ENCODE measurements around the gene IQGAP1. TPM values are rescaled to one million over a fixed set of nuclear protein-coding genes. Genes with fewer than 3 reads are reported as not detected.

The IQGAP1 gene
- total RNA-seq, 1 experiment from 2014 or later = 113 TPM

- ChIA-PET CTCF (interaction anchor here (1.0 kb wide), 1 partner anchor 276 kb away, joined by 3 read pairs; no protein-coding TSS in a partner anchor), POLR2A (interaction anchor here (0.7 to 1.6 kb wide), 2 partner anchors 31 to 95 kb away, joined by 3 to 8 read pairs; partner anchors contain the start of gene IQGAP1), RAD21 (ENCODE audit: low non-redundant PET in 1 of 2, low total read pairs in 2 of 2, uncharacterized antibody in 2 of 2, unreplicated experiment in 2 of 2) (no interaction called here)
- H3K9me3 ChIP-seq (ENCODE audit: control insufficient read depth in 1 of 2, insufficient read depth in 1 of 2, low read depth in 1 of 2, low read length in 2 of 2) = no peaks in the 10 kb centered on the region
- no peaks in the 10 kb centered on the region for H3K36me3 ChIP-seq (ENCODE audit: control insufficient read depth in 1 of 2, insufficient read depth in 2 of 2, low read length in 2 of 2)
- intact Hi-C loops (cut with micrococcal nuclease) = no loop called here
- ATAC-seq = no peak
- BruUV-seq (replicated peaks) = no TSS peak
- peak overlapping the region; percentile 72 for H3K4me2 ChIP-seq (ENCODE audit: low read length)
- H3K79me2 ChIP-seq (ENCODE audit: insufficient read depth, low read length) = peaks cover 87% of the 10 kb centered on the region
- H3K9me2 ChIP-seq (ENCODE audit: insufficient read depth) = no peaks in the 10 kb centered on the region
- peak overlapping the region; percentile 46 for H3K9ac ChIP-seq (ENCODE audit: low read length)
- DNase-seq (ENCODE audit: low read depth, low spot score) = no peak
- TF ChIP-seq SRF (IDR thresholded peaks at IDR 0.05; ENCODE audit: low read depth) = no peak; the same call in 1 of the 2 replicates
- no peak; the same call in 1 of the 2 replicates for TF ChIP-seq CEBPB (IDR thresholded peaks at IDR 0.05; ENCODE audit: low read depth)
- TF ChIP-seq CBX3 (IDR thresholded peaks at IDR 0.05; ENCODE audit: low read depth) = no peak
- TF ChIP-seq ATF3 (IDR thresholded peaks at IDR 0.05) = no peak
- H3K27me3 ChIP-seq (ENCODE audit: insufficient read depth, low read length) = no peaks in the 10 kb centered on the region
- peak overlapping the region; percentile 77; the same call in 1 of the 2 replicates for H3K27ac ChIP-seq (ENCODE audit: low read depth, low read length)
- H2AFZ ChIP-seq (ENCODE audit: low read depth, low read length, poor library complexity, severe bottlenecking) = no peak overlapping the region
- no peaks in the 10 kb centered on the region for H4K20me1 ChIP-seq (ENCODE audit: insufficient read depth)
- peak overlapping the region in 1 of 2 experiments; percentile 41; a peak in 1 of 4 replicates for H3K4me3 ChIP-seq (replicated peaks in 1 of 2; ENCODE audit: low read depth in 1 of 2, low read length in 2 of 2)
- peaks cover 52 to 59% of the 10 kb centered on the region in 2 experiments for H3K4me1 ChIP-seq (ENCODE audit: control insufficient read depth in 1 of 2, insufficient read depth in 2 of 2, low read length in 2 of 2)
These were observed 31.2 kb downstream of the IQGAP1 start for GRCh38 chr15:90419206-90419605.

GRCh38 chr15:90419738-90420406 is 31.8 kb downstream of the IQGAP1 start:
- POLR2A ChIA-PET = interaction anchor here (1.6 kb wide), 1 partner anchor 32 kb away, joined by 8 read pairs; the partner anchor contains the start of gene IQGAP1
- CTCF ChIA-PET = interaction anchor here (1.0 kb wide), 1 partner anchor 276 kb away, joined by 3 read pairs; no protein-coding TSS in a partner anchor
- RAD21 ChIA-PET (ENCODE audit: low non-redundant PET in 1 of 2, low total read pairs in 2 of 2, uncharacterized antibody in 2 of 2, unreplicated experiment in 2 of 2) = no interaction called here
- no peaks in the 10 kb centered on the region for H3K9me3 ChIP-seq (ENCODE audit: control insufficient read depth in 1 of 2, insufficient read depth in 1 of 2, low read depth in 1 of 2, low read length in 2 of 2)
- no peaks in the 10 kb centered on the region for H3K36me3 ChIP-seq (ENCODE audit: control insufficient read depth in 1 of 2, insufficient read depth in 2 of 2, low read length in 2 of 2)
- no peaks in the 10 kb centered on the region for H4K20me1 ChIP-seq (ENCODE audit: insufficient read depth)
- H3K4me3 ChIP-seq (replicated peaks in 1 of 2; ENCODE audit: low read depth in 1 of 2, low read length in 2 of 2) = peak overlapping the region in 1 of 2 experiments; percentile 41; a peak in 2 of 4 replicates
- H3K79me2 ChIP-seq (ENCODE audit: insufficient read depth, low read length) = peaks cover 83% of the 10 kb centered on the region
- peak overlapping the region; percentile 72 for H3K4me2 ChIP-seq (ENCODE audit: low read length)
- no TSS peak for BruUV-seq (replicated peaks)
- H3K9ac ChIP-seq (ENCODE audit: low read length) = peak overlapping the region; percentile 46
- H3K4me1 ChIP-seq (ENCODE audit: control insufficient read depth in 1 of 2, insufficient read depth in 2 of 2, low read length in 2 of 2) = peaks cover 45 to 52% of the 10 kb centered on the region in 2 experiments
- H3K27ac ChIP-seq (ENCODE audit: low read depth, low read length) = peak overlapping the region; percentile 77
- ATAC-seq (peak; percentile 85), DNase-seq (ENCODE audit: low read depth, low spot score) (no peak)
- H3K27me3 ChIP-seq (ENCODE audit: insufficient read depth, low read length) = no peaks in the 10 kb centered on the region
- intact Hi-C loops (cut with micrococcal nuclease) = loop anchor here (5.0 kb wide), 1 partner anchor 57 kb away; no protein-coding TSS in a partner anchor
- no peak overlapping the region for H2AFZ ChIP-seq (ENCODE audit: low read depth, low read length, poor library complexity, severe bottlenecking)
- H3K9me2 ChIP-seq (ENCODE audit: insufficient read depth) = no peaks in the 10 kb centered on the region
- no peak for TF ChIP-seq CEBPB (IDR thresholded peaks at IDR 0.05; ENCODE audit: low read depth)
- no peak for TF ChIP-seq TCF7L2 (IDR thresholded peaks at IDR 0.05; ENCODE audit: borderline replicate concordance, extremely low read depth, insufficient read depth, insufficient read length)
- TF ChIP-seq CBX3 (IDR thresholded peaks at IDR 0.05; ENCODE audit: low read depth) = 0 out of 2 replicates have a peak, but pooled peaks have one; percentile 32
- TF ChIP-seq JUND (IDR thresholded peaks at IDR 0.05) = peak; percentile 53
- TF ChIP-seq ZFX (IDR thresholded peaks at IDR 0.05) = no peak
- peak; percentile 65 for TF ChIP-seq FOSL1 (IDR thresholded peaks at IDR 0.05; ENCODE audit: low read depth)
- no peak for TF ChIP-seq SP1 (IDR thresholded peaks at IDR 0.05; ENCODE audit: low read depth)
- TF ChIP-seq YY1 (IDR thresholded peaks at IDR 0.05; ENCODE audit: extremely low read depth, insufficient replicate concordance, low read depth, low read length) = no peak
- TF ChIP-seq CTCF (IDR thresholded peaks at IDR 0.05 in 2 of 3, conservative IDR thresholded peaks at IDR 0.05 in 1 of 3; ENCODE audit: borderline replicate concordance in 1 of 3, insufficient read depth in 1 of 3, low read depth in 2 of 3, low read length in 2 of 3) = no peak
- TF ChIP-seq EZH2 (IDR thresholded peaks at IDR 0.05) = no peak
- TF ChIP-seq REST (IDR thresholded peaks at IDR 0.05; ENCODE audit: low read depth) = no peak
